ENCODE results near the gene NOXA1. TPM values are rescaled to one million over a fixed set of nuclear protein-coding genes. Genes with fewer than 3 reads are reported as not detected.

Gene NOXA1
- total RNA-seq, 1 donor, result 0.36 TPM

DNA sequence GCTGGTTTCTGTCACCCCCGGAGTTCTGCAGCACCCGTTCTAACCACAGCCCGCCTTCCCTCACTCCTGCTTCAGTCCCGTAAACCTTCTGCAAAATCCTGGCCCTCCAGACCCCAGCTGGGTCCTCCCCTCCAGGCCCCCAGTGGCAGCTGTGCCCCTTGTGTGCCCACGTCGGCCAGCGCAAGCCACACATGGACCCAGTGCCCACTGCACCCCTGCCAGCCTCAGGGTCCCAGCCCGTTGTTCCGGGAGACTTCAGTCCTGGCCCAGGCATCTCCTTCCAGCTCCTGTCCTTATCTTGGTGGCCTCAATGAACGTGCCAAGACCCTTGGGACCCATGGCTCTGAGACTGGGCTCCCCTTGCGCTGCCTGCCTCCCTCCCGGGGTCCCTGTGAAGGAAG, 43.4 kb upstream of the NOXA1 start:
- DNase-seq (ENCODE audit: low read depth), result no peak
- no peak overlapping the region for H3K4me3 ChIP-seq (ENCODE audit: low read depth, low read length)
- TF ChIP-seq, protein P1, sequence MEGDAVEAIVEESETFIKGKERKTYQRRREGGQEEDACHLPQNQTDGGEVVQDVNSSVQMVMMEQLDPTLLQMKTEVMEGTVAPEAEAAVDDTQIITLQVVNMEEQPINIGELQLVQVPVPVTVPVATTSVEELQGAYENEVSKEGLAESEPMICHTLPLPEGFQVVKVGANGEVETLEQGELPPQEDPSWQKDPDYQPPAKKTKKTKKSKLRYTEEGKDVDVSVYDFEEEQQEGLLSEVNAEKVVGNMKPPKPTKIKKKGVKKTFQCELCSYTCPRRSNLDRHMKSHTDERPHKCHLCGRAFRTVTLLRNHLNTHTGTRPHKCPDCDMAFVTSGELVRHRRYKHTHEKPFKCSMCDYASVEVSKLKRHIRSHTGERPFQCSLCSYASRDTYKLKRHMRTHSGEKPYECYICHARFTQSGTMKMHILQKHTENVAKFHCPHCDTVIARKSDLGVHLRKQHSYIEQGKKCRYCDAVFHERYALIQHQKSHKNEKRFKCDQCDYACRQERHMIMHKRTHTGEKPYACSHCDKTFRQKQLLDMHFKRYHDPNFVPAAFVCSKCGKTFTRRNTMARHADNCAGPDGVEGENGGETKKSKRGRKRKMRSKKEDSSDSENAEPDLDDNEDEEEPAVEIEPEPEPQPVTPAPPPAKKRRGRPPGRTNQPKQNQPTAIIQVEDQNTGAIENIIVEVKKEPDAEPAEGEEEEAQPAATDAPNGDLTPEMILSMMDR (IDR thresholded peaks at IDR 0.05; ENCODE audit: insufficient read depth, low read length), result no peak

DNA sequence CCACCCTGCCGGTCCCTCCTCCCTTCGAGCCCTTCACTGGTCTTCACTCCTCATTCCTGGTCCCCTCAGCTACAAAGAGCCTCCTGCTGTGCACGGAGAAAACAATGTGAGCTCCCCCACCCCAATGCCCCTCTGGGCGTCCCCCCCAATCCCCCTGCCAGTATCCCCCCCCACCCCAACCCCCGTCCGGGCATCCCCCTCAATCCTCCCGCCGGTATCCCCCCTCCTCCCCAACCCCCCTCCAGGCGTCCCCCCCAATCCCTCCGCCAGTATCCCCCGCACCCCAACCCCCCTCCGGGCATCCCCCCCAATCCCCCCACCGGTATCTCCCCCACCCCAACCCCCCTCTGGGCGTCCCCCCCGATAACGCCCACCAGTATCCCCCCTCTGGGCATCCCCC, 43.0 kb upstream of the NOXA1 start:
- TF ChIP-seq, protein P1 (IDR thresholded peaks at IDR 0.05; ENCODE audit: insufficient read depth, low read length), result no peak
- DNase-seq (ENCODE audit: low read depth), result no peak

DNA sequence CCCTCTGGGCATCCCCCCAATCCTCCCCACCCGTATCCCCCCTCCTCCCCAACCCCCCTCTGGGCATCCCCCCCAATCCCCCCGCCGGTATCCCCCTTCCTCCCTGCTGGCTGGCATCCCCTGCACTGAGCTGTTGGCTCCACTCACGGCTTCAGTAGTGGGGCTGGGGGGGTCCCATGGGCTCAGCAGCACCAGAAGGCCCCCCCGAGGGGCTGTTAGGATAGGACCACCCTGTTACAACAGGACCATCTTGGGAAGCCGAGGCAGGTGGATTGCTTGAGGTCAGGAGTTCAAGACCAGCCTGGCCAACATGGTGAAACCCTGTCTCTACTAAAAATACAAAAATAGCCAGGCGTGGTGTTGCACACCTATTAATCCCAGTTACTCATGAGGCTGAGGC, 42.6 kb upstream of the NOXA1 start:
- H3K4me3 ChIP-seq (ENCODE audit: low read depth, low read length), result no peak overlapping the region
- TF ChIP-seq, protein P1 (IDR thresholded peaks at IDR 0.05; ENCODE audit: insufficient read depth, low read length), result no peak
- DNase-seq (ENCODE audit: low read depth), result no peak

More for the DNA sequence above, 43.0 kb upstream of the NOXA1 start:
- no peak overlapping the region for H3K4me3 ChIP-seq (ENCODE audit: low read depth, low read length)

DNA sequence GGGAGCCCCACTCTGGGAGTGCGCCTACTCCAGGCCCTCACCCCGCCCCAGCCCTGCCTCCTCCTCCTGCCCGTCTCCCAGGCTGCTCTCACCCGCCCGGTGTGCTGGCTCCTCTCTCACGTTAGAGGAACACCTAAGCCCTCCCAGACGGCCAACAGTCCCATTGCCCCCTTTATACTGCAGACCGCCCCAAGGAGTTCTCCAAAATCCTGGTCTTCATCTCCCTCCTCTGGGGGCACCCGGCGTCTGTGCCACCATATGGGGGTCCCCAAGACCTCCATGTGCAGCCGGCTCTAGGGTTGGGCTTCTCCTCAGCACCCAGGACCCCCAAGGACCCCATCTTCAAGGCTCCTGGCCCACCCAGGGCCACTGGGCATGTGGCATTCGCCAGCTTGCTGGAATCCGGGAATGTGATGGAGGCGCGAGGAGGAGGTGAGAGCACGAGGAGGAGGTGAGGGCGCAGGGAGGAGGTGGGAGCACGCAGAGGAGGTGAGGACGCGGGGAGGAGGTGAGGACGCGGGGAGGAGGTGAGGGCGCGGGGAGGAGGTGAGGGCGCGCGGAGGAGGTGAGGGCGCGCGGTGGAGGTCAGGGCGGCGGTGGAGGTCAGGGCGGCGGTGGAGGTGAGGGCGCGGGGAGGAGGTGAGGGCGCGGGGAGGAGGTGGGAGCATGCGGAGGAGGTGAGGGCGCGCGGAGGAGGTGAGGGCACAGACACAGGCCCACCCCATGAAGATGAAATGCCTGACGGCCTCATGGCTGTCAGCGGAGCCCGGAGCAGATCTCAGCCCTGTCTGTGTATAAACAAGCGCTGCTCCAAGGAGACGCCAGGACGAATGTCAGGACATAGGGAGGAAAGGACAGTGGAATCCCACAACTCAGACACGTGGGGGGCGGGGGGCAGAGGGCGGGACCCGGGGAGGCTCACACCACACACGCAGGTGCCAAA, 41.4 kb upstream of the NOXA1 start:
- no peak for DNase-seq (ENCODE audit: low read depth)
- TF ChIP-seq, protein P1 (IDR thresholded peaks at IDR 0.05; ENCODE audit: insufficient read depth, low read length), result no peak
- no peak overlapping the region for H3K4me3 ChIP-seq (ENCODE audit: low read depth, low read length)

DNA sequence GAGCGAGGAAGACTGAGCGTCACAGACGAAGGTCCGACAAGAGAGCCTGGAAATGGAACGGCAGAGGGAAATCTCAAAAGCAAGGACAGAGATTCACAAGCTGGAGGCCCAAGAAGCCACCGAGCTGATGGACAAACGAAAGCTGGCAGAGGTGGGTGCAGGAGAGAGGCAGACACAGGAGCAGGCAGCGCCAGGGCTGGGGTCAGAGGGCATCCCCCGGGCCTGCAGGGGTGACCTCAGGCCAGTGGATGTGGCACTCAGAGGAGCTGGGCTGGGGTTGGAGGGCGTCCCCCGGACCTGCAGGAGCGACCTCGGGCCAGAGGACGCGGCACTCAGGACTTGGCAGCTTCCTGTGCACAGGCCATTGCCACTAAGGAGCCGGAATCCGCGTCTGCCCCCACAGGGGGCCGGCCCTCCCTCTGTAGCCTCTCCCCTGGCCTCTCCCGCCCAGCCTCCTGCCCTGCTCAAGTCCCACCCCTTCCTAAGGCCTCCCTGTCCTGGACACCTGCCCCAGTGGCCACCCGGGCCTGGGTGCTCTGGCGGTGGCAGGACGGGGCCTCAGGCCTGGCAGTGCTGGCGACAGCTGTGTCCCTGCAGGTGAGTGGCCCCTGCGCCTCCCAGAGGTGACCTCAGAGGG, 40.6 kb upstream of the NOXA1 start:
- TF ChIP-seq, protein P1 (IDR thresholded peaks at IDR 0.05; ENCODE audit: insufficient read depth, low read length), result no peak
- DNase-seq (ENCODE audit: low read depth), result no peak
- H3K4me3 ChIP-seq (ENCODE audit: low read depth, low read length), result no peak overlapping the region

DNA sequence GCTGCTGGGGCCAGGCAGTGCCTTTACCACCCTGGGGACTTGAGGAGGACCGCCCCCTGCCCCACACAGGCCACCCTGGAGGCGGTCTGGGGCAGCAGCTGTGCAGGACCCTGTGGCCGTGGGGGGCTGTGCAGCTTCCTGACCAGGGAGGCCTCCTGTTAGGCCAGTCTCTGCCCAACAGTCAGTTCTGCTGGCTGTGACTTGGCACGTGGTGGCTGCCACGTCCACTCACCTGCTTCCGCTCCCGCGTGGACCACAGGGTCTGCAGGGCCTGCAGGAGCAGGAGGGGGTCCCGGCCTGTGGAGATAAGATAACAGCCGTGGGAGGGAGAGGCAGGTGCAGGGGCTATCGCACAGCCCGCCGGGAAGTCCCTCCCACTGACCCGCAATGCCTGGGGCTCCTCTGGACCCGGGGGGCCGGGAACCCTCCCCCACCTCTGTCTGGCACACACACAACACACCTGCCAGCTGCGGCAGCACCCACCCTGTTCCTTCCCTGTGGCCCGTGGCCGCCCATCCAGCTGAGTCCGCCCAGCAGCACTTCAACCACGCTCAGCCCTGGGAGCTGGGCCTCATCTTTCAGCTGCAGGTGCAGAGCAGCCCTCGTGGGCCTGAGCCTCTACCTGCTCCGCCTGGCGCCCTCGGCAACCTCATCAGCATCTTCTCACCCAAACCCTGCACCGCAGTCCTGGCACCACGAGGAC, 40.0 kb upstream of the NOXA1 start:
- DNase-seq (ENCODE audit: low read depth), result no peak
- TF ChIP-seq, protein P1 (IDR thresholded peaks at IDR 0.05; ENCODE audit: insufficient read depth, low read length), result no peak
- H3K4me3 ChIP-seq (ENCODE audit: low read depth, low read length), result no peak overlapping the region
